Camera-type eye (tissue), 1 donor: Measurements from ENCODE around the gene OR13C5. TPM values are rescaled to one million over a fixed set of nuclear protein-coding genes. Genes with fewer than 3 reads are reported as not detected.

Experiments
- total RNA-seq: library from RNA; depleted of rRNA; stranded (reverse); fragments of >200 nt; gene quantifications from one replicate; pipeline ENCODE4 v1.2.3, GENCODE V29; 2014

Gene OR13C5
- not detected for total RNA-seq

GRCh38 chr9:104599313-104599712 is at the start of gene OR13C5:
Gene OR13C5 (minus strand): TSS chr9:104599413. CDS start chr9:104599413, 0 bp downstream.

GRCh38 chr9:104618104-104618503 is 18.9 kb upstream of the OR13C5 start, which contains the start of gene OR13C9:
Gene OR13C9 (minus strand): TSS chr9:104618204. CDS start chr9:104618204, 0 bp downstream.

DNA sequence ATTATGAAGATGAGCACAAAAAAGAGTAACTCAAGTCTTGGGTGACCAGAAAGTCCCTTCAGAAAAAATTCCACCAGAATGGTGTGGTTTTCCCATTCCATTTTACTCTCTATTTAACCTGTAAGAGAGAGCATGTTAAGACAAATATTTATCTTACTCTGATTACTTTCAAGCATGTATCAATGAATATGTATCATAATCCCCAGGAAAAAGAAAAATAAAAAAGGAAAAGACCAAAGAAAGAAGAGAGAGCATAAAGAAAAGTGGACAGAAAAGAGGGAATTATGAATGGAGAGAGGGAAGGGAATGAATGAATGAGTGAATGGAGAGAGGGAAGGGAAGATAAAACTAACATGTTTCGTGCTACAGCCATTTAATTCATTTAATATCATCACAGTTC is 6.3 kb upstream of the OR13C5 start, which contains the start of gene OR13C2:
OR13C2 (minus strand) TSS at position 101 of the 400 bp plus-strand sequence; CDS start at position 101, 0 bp downstream.

DNA sequence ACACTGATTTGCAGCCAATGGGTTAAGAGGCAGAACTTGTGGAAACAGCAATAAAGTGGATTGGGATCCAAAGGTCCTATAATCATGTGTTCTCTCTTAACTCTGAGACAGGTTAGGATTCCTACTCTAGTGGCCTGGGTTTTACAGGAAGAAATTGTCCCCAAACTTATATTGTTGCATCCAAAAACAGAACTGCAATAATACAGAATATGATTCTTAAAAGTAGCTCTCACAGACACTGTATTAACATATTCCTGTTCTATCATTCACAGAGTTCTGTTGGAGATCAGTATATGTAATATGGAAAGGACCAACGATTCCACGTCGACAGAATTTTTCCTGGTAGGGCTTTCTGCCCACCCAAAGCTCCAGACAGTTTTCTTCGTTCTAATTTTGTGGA is 30.3 kb downstream of the OR13C5 start, which contains the start of gene OR13C8:
OR13C8 (plus strand) TSS at position 301 of the 400 bp plus-strand sequence; CDS start at position 301, 0 bp downstream.

Other genes starting within 250 kb of the OR13C5 start
- gene OR13F1, start 95.2 kb downstream of the OR13C5 start, total RNA-seq: not detected
- gene OR13C4, start 72.2 kb downstream of the OR13C5 start, total RNA-seq: not detected
- not detected for gene OR13C3, start 62.6 kb downstream of the OR13C5 start, total RNA-seq
- not detected for gene OR13C8, start 30.2 kb downstream of the OR13C5 start, total RNA-seq
- not detected for gene OR13C2, start 6.2 kb upstream of the OR13C5 start, total RNA-seq
- gene OR13C9, start 18.8 kb upstream of the OR13C5 start, total RNA-seq: not detected
- not detected for gene OR13D1, start 95.1 kb upstream of the OR13C5 start, total RNA-seq
- gene NIPSNAP3A, start 148.3 kb upstream of the OR13C5 start, total RNA-seq: 37.6 TPM
- gene NIPSNAP3B, start 164.7 kb upstream of the OR13C5 start, total RNA-seq: 7.0 TPM